Skeletal muscle satellite cell (primary cell): ENCODE measurements around the gene PCBP2. TPM values are rescaled to one million over a fixed set of nuclear protein-coding genes. Genes with fewer than 3 reads are reported as not detected.

ENCODE experiments used
- H3K27me3 ChIP-seq: 2 replicates; pipeline ENCODE4 v1.7.0; 2013; ENCODE audit warnings: low read length; ENCODE audit not compliant: control insufficient read depth, insufficient read depth
- H3K36me3 ChIP-seq: 2 replicates; pipeline ENCODE4 v1.7.0; 2013; ENCODE audit warnings: mild to moderate bottlenecking, control low read depth, low read length; ENCODE audit not compliant: insufficient read depth
- H3K4me1 ChIP-seq: 2 replicates; pipeline ENCODE4 v1.7.0; 2013; ENCODE audit warnings: low read length; ENCODE audit not compliant: control insufficient read depth, insufficient read depth
- H3K4me2 ChIP-seq: 2 replicates; pipeline ENCODE4 v1.7.0; 2013; ENCODE audit warnings: mild to moderate bottlenecking, low read length
- H3K4me3 ChIP-seq: 2 replicates; pipeline ENCODE4 v1.7.0; 2013; ENCODE audit warnings: low read length
- H3K9ac ChIP-seq: 2 replicates; pipeline ENCODE4 v1.7.0; 2013; ENCODE audit warnings: mild to moderate bottlenecking, low read depth, low read length, moderate library complexity
- H3K9me3 ChIP-seq: replicated peaks from 2 replicates; pipeline ENCODE4 v1.7.0; 2013; ENCODE audit warnings: mild to moderate bottlenecking, control low read depth, low read length
- small RNA-seq: library from RNA; depleted of rRNA; stranded (forward); fragments of <200 nt; gene quantifications from one replicate; pipeline ENCODE3, GENCODE V24; 2012

Gene PCBP2

GRCh38 chr12:53524476-53524875 is 72.6 kb downstream of the PCBP2 start:
- Histone ChIP-seq H3K36me3 (peaks cover 47% of the 10 kb centered on the region), H3K9ac (no peak overlapping the region), H3K4me3 (no peak overlapping the region), H3K4me2 (no peak overlapping the region), H3K4me1 (no peaks in the 10 kb centered on the region), H3K27me3 (no peaks in the 10 kb centered on the region), H3K9me3 (no peaks in the 10 kb centered on the region)

GRCh38 chr12:53530061-53530460 is 78.2 kb downstream of the PCBP2 start:
- H3K4me1 ChIP-seq = peaks cover 4% of the 10 kb centered on the region
- no peaks in the 10 kb centered on the region for H3K9me3 ChIP-seq
- H3K36me3 ChIP-seq = peaks cover 50% of the 10 kb centered on the region
- no peaks in the 10 kb centered on the region for H3K27me3 ChIP-seq
- H3K4me3 ChIP-seq = no peak overlapping the region
- no peak overlapping the region for H3K9ac ChIP-seq
- H3K4me2 ChIP-seq = no peak overlapping the region

Small RNAs within 50 kb of the gene (small RNA-seq; reads per million reads assigned to genes)
- not detected for gene AC023509.3
